ENCODE data around the gene DUSP8. TPM values are rescaled to one million over a fixed set of nuclear protein-coding genes. Genes with fewer than 3 reads are reported as not detected.
"Not testable (repeated sequence)": the region's sequence is repeated elsewhere in the genome, so short reads cannot be mapped to it uniquely, and the experiment has no call there.

Gene DUSP8
- total RNA-seq, 1 experiment from 2014 or later, result 4.4 TPM

GRCh38 chr11:1512531-1513258 is 59.4 kb downstream of the DUSP8 start:
- not testable (repeated sequence) for H3K27me3 ChIP-seq (ENCODE audit: insufficient read depth, low read length); H3K4me2 ChIP-seq (ENCODE audit: insufficient read depth, insufficient read length, low read length); H3K79me2 ChIP-seq (ENCODE audit: insufficient read depth, low read length); H3K36me3 Mint-ChIP-seq (ENCODE audit: insufficient read depth in 1 of 3, low read depth in 3 of 3); H3K27me3 Mint-ChIP-seq (ENCODE audit: low read depth); H2AK5ac ChIP-seq (ENCODE audit: insufficient read length, low read length); H3K4me1 ChIP-seq (ENCODE audit: insufficient read depth, low read length); H2BK20ac ChIP-seq (ENCODE audit: low read depth, low read length, poor library complexity, severe bottlenecking); H3K4me3 Mint-ChIP-seq; H3K27ac ChIP-seq (ENCODE audit: insufficient read length, low read depth, low read length); H2AFZ ChIP-seq (ENCODE audit: low read length); H3K4ac ChIP-seq (ENCODE audit: low read depth, low read length); H3K9me3 ChIP-seq (ENCODE audit: control insufficient read depth, low read depth, low read length); H3T11ph ChIP-seq (ENCODE audit: low read length); H2BK15ac ChIP-seq (ENCODE audit: low read depth, low read length); H2BK5ac ChIP-seq (ENCODE audit: insufficient read length, low read length); H3K9ac ChIP-seq (ENCODE audit: extremely low read depth, insufficient read length, low read length); H3K23me2 ChIP-seq (ENCODE audit: insufficient read length, low read depth, low read length, poor library complexity, severe bottlenecking); H4K91ac ChIP-seq (ENCODE audit: insufficient read length, low read depth, low read length); H3K79me1 ChIP-seq (ENCODE audit: insufficient read depth, low read depth, low read length, poor library complexity, severe bottlenecking); H3K9me3 Mint-ChIP-seq; H3K56ac ChIP-seq (ENCODE audit: insufficient read length, low read depth, low read length); H4K5ac ChIP-seq (ENCODE audit: insufficient read length, low read depth, low read length); H3K23ac ChIP-seq (ENCODE audit: insufficient read length, low read depth, low read length); H4K20me1 ChIP-seq (ENCODE audit: control insufficient read depth, insufficient read depth, insufficient read length); H4K8ac ChIP-seq (replicated peaks; ENCODE audit: insufficient read length, low read depth, low read length); H3K18ac ChIP-seq (ENCODE audit: insufficient read length, low read depth, low read length); H3K14ac ChIP-seq (ENCODE audit: insufficient read depth, low read length); H2BK12ac ChIP-seq (ENCODE audit: insufficient read length, low read depth, low read length); H2BK120ac ChIP-seq (ENCODE audit: low read depth, low read length, poor library complexity, severe bottlenecking)
- TF ChIP-seq CTCF (conservative IDR thresholded peaks at IDR 0.05), result peak; percentile 30; the same call in 1 of the 3 replicates
- no CpG with 5 or more reads among the region's 9 CpGs for WGBS (ENCODE audit: extremely low coverage, insufficient read length, low lambda C conversion rate)
- DNase-seq, result peak; percentile 65
- H3K27ac Mint-ChIP-seq, result peak overlapping the region in 1 of 3 experiments; percentile 46; a peak in 1 of 7 replicates
- H3K4me1 Mint-ChIP-seq, result peaks cover 21 to 50% of the 10 kb centered on the region in 2 experiments
